IMR-90 (cell line): ENCODE measurements around the gene PAX8. TPM values are rescaled to one million over a fixed set of nuclear protein-coding genes. Genes with fewer than 3 reads are reported as not detected.

Experiments used
- ATAC-seq: fragments of 200-7000 bp; cut with Tn5 transposase; 2 replicates; pipeline ENCODE4 v1.9.1; 2020; ENCODE audit warnings: low read depth, mild to moderate bottlenecking, moderate library complexity
- Bru-seq: library from RNA; stranded (reverse); fragments of 400-500 nt; gene quantifications from one replicate; lab custom pipeline; 2021; lab: Mats Ljungman, UMichigan
- BruChase-seq, 2 experiments: library from RNA; stranded (reverse); fragments of 400-500 nt; gene quantifications; one replicate each; lab custom pipeline; 2021; lab: Mats Ljungman, UMichigan
- BruUV-seq: library from RNA; stranded (reverse); fragments of 400-500 nt; replicated peaks from 2 replicates; lab custom pipeline; 2021; lab: Mats Ljungman, UMichigan
- CTCF ChIA-PET: fragments of 300-600 bp; formaldehyde crosslinking; extraction: SDS; loops from one replicate; lab custom pipeline; 2021; ENCODE audit warnings: antibody characterized with exemption; lab: Yijun Ruan, JAX
- POLR2A ChIA-PET: fragments of 300-600 bp; sonication (Branson Sonifier 250); formaldehyde crosslinking; loops from one replicate; lab custom pipeline; 2022; ENCODE audit warnings: antibody characterized with exemption; ENCODE audit not compliant: unreplicated experiment; lab: Charles Lee
- DNase-seq: peaks from one replicate; pipeline ENCODE4 v3.0.0; 2013
- H2AFZ ChIP-seq: replicated peaks from 2 replicates; pipeline ENCODE3; 2013; ENCODE audit warnings: low read length, mild to moderate bottlenecking; ENCODE audit not compliant: poor library complexity
- H2AK5ac ChIP-seq: 2 replicates; pipeline ENCODE4 v1.6.1; 2013; ENCODE audit warnings: low read depth, low read length, inconsistent platforms
- H2AK9ac ChIP-seq: replicated peaks from 2 replicates; pipeline ENCODE3; 2013; ENCODE audit warnings: mild to moderate bottlenecking, low read depth, low read length, moderate library complexity; ENCODE audit not compliant: poor library complexity
- H2BK120ac ChIP-seq: 2 replicates; pipeline ENCODE4 v1.6.1; 2013; ENCODE audit warnings: low read depth, low read length, inconsistent platforms
- H2BK15ac ChIP-seq: 3 replicates; pipeline ENCODE4 v1.6.1; 2013; ENCODE audit warnings: low read depth, low read length, inconsistent platforms
- H2BK20ac ChIP-seq: 2 replicates; pipeline ENCODE4 v1.6.1; 2013; ENCODE audit warnings: low read depth, mild to moderate bottlenecking, inconsistent platforms, low read length, moderate library complexity
- H2BK5ac ChIP-seq: 2 replicates; pipeline ENCODE4 v1.6.1; 2013; ENCODE audit warnings: mild to moderate bottlenecking, low read depth, low read length, inconsistent platforms; ENCODE audit not compliant: poor library complexity, severe bottlenecking
- H3K14ac ChIP-seq: replicated peaks from 2 replicates; pipeline ENCODE4 v1.6.1; 2013; ENCODE audit warnings: low read depth, low read length, inconsistent platforms
- H3K18ac ChIP-seq: 2 replicates; pipeline ENCODE4 v1.6.1; 2013; ENCODE audit warnings: low read depth, low read length, control low read depth
- H3K23ac ChIP-seq: 2 replicates; pipeline ENCODE4 v1.6.1; 2013; ENCODE audit warnings: low read depth, low read length, inconsistent platforms
- H3K27ac ChIP-seq: 2 replicates; pipeline ENCODE4 v1.5.1; 2013; ENCODE audit warnings: mild to moderate bottlenecking, control low read depth, low read length; ENCODE audit not compliant: insufficient read depth
- H3K27me3 ChIP-seq: 2 replicates; pipeline ENCODE4 v1.6.1; 2013; ENCODE audit warnings: low read length; ENCODE audit not compliant: control insufficient read depth, insufficient read depth
- H3K36me3 ChIP-seq: 2 replicates; pipeline ENCODE4 v1.6.1; 2013; ENCODE audit warnings: low read length, mixed read lengths; ENCODE audit not compliant: control insufficient read depth, insufficient read depth
- H3K4ac ChIP-seq: 2 replicates; pipeline ENCODE4 v1.6.1; 2013; ENCODE audit warnings: low read depth, low read length, inconsistent platforms
- H3K4me1 ChIP-seq: 2 replicates; pipeline ENCODE4 v1.6.1; 2013; ENCODE audit warnings: low read length, mixed read lengths; ENCODE audit not compliant: control insufficient read depth, insufficient read depth
- H3K4me2 ChIP-seq: 2 replicates; pipeline ENCODE4 v1.6.1; 2013; ENCODE audit warnings: low read depth, mild to moderate bottlenecking, control low read depth, low read length, moderate library complexity
- H3K4me3 ChIP-seq: 2 replicates; pipeline ENCODE4 v1.5.1; 2013; ENCODE audit warnings: low read depth, mild to moderate bottlenecking, control low read depth, low read length, moderate library complexity; ENCODE audit not compliant: insufficient read depth
- H3K56ac ChIP-seq: 2 replicates; pipeline ENCODE4 v1.6.1; 2013; ENCODE audit warnings: low read length, inconsistent platforms; ENCODE audit not compliant: insufficient read depth; ENCODE audit errors: extremely low read depth
- H3K79me1 ChIP-seq, 2 experiments: 2 replicates each; pipeline ENCODE4 v1.6.1; 2013; ENCODE audit warnings: low read length in 2 of 2, inconsistent platforms in 1 of 2, low read depth in 1 of 2
- H3K9ac ChIP-seq: 2 replicates; pipeline ENCODE4 v1.6.1; 2013; ENCODE audit warnings: low read depth, low read length, control low read depth
- H3K9me1 ChIP-seq: 2 replicates; pipeline ENCODE4 v1.6.1; 2013; ENCODE audit warnings: low read length, inconsistent platforms; ENCODE audit not compliant: insufficient read depth
- H3K9me3 ChIP-seq: 2 replicates; pipeline ENCODE4 v1.6.1; 2013; ENCODE audit warnings: low read length; ENCODE audit not compliant: control insufficient read depth, insufficient read depth
- H4K20me1 ChIP-seq: 2 replicates; pipeline ENCODE4 v1.6.1; 2013; ENCODE audit warnings: low read length, inconsistent platforms; ENCODE audit not compliant: insufficient read depth
- H4K5ac ChIP-seq: 2 replicates; pipeline ENCODE4 v1.6.1; 2013; ENCODE audit warnings: mild to moderate bottlenecking, low read depth, low read length, control low read depth
- H4K8ac ChIP-seq, 2 experiments: 2 replicates each; pipeline ENCODE4 v1.6.1; 2013; ENCODE audit warnings: low read depth in 2 of 2, low read length in 2 of 2, control low read depth in 1 of 2, inconsistent platforms in 1 of 2
- H4K91ac ChIP-seq: 2 replicates; pipeline ENCODE4 v1.6.1; 2013; ENCODE audit warnings: low read depth, low read length, inconsistent platforms; ENCODE audit not compliant: insufficient read depth
- BHLHE40 ChIP-seq: fragments of 150-350 bp; IDR thresholded peaks from 2 replicates; pipeline ENCODE4 v1.6.1; 2016; ENCODE audit warnings: mild to moderate bottlenecking, low read depth, low read length
- CEBPB ChIP-seq: IDR thresholded peaks from 2 replicates; pipeline ENCODE4 v1.6.1; 2012; ENCODE audit warnings: low read depth, low read length, improper control_type of control experiment
- FOS ChIP-seq: fragments of 150-350 bp; IDR thresholded peaks from 2 replicates; pipeline ENCODE4 v1.6.1; 2016; ENCODE audit warnings: low read depth, low read length
- MAFK ChIP-seq: IDR thresholded peaks from 2 replicates; pipeline ENCODE4 v1.6.1; 2012; ENCODE audit warnings: low read depth, low read length, improper control_type of control experiment
- MXI1 ChIP-seq: IDR thresholded peaks from 2 replicates; pipeline ENCODE4 v1.6.1; 2012; ENCODE audit warnings: low read depth, mild to moderate bottlenecking, low read length, moderate library complexity, borderline replicate concordance
- NFE2L2 ChIP-seq: fragments of 150-350 bp; IDR thresholded peaks from 2 replicates; pipeline ENCODE4 v1.6.1; 2016; ENCODE audit warnings: low read depth, mild to moderate bottlenecking, low read length
- POLR2A ChIP-seq: IDR thresholded peaks from 2 replicates; pipeline ENCODE4 v1.6.1; 2012; ENCODE audit warnings: mild to moderate bottlenecking, low read depth, low read length
- RAD21 ChIP-seq: IDR thresholded peaks from 2 replicates; pipeline ENCODE4 v1.6.1; 2012; ENCODE audit warnings: low read length, improper control_type of control experiment
- RCOR1 ChIP-seq: IDR thresholded peaks from 2 replicates; pipeline ENCODE4 v1.6.1; 2012; ENCODE audit warnings: mild to moderate bottlenecking, low read length, improper control_type of control experiment; ENCODE audit not compliant: insufficient replicate concordance
- RFX5 ChIP-seq: IDR thresholded peaks from 2 replicates; pipeline ENCODE4 v1.8.0; 2012; ENCODE audit warnings: low read depth, mild to moderate bottlenecking, low read length, moderate library complexity
- SMC3 ChIP-seq: fragments of 150-350 bp; IDR thresholded peaks from 2 replicates; pipeline ENCODE4 v1.6.1; 2016; ENCODE audit warnings: low read depth, mild to moderate bottlenecking, antibody characterized with exemption, low read length, moderate library complexity
- WGBS, 2 experiments: methylation state at CpG; one replicate each; pipeline versions ENCODE4 v1.1.5 to v1.1.7; 2013; ENCODE audit warnings: missing lambda C conversion rate in 2 of 2; ENCODE audit not compliant: insufficient read length in 1 of 2; ENCODE audit errors: extremely low coverage in 2 of 2; 5-methylcytosine and 5-hydroxymethylcytosine counted together
- dilution Hi-C: fragments of 300-500 bp; cut with HindIII; formaldehyde crosslinking; loops from one replicate; pipeline ENCODE4 v1.14.3; 2018; ENCODE audit warnings: low sequenced_read_pairs; ENCODE audit not compliant: unreplicated experiment
- in situ Hi-C: fragments of 300-500 bp; cut with MboI; formaldehyde crosslinking; loops from 3 replicates; pipeline ENCODE4 v1.14.3; 2019; ENCODE audit warnings: low sequenced_read_pairs, inconsistent platforms, mixed read lengths
- intact Hi-C: fragments of 100-400 bp; cut with micrococcal nuclease; formaldehyde crosslinking; loops from 2 replicates; pipeline ENCODE4 v1.10.0; 2022
- long read RNA-seq: library from polyadenylated mRNA; unstranded; transcript quantifications from one replicate; pipeline ENCODE4 v2.0.0, GENCODE V29; 2021; ENCODE audit not compliant: unreplicated experiment
- polyA plus RNA-seq, 3 experiments: library from polyadenylated mRNA; depleted of rRNA; stranded (reverse); fragments of >200 nt; gene quantifications; 2 replicates each; pipeline ENCODE4 v1.2.3, GENCODE V29; 2012; ENCODE audit warnings: low replicate concordance in 1 of 3
- total RNA-seq: library from RNA; depleted of rRNA; stranded (reverse); fragments of >200 nt; gene quantifications from 2 replicates; pipeline ENCODE4 v1.2.3, GENCODE V29; 2012; rRNA removed
- TF ChIP-seq, protein P1 (sequence below): fragments of 150-350 bp; IDR thresholded peaks from 2 replicates; pipeline ENCODE4 v1.6.1; 2017; ENCODE audit warnings: mild to moderate bottlenecking, antibody characterized with exemption, low read length, low read depth
- TF ChIP-seq, protein P2 (sequence below): conservative IDR thresholded peaks from 2 replicates; pipeline ENCODE4 v1.5.1; 2012; ENCODE audit warnings: mild to moderate bottlenecking, low read depth, low read length, improper control_type of control experiment

The PAX8 gene
- total RNA-seq (0.18 and 0.28 TPM in 2 replicates), polyA plus RNA-seq (2012; rRNA removed) (1.1 and 1.5 TPM in 2 replicates), Bru-seq, nascent RNA (percentile 20 among the genes with signal in this experiment), BruChase-seq, experiment 1, labeled RNA remaining after a 6-hour chase (percentile 22 among the genes with signal in this experiment), BruChase-seq, experiment 2, labeled RNA remaining after a 2-hour chase (percentile 24 among the genes with signal in this experiment)
- polyA plus RNA-seq (2012; cell fraction: cytosol; rRNA removed): 0.37 and 0.92 TPM in 2 replicates
- polyA plus RNA-seq (2012; cell fraction: nucleus; rRNA removed; ENCODE audit: low replicate concordance): 1.8 and 3.0 TPM in 2 replicates
- long read RNA-seq, partial matches to known transcripts: 1 of 6 reads
- long read RNA-seq, other reads (novel, unspliced or antisense): 5 of 6 reads

DNA sequence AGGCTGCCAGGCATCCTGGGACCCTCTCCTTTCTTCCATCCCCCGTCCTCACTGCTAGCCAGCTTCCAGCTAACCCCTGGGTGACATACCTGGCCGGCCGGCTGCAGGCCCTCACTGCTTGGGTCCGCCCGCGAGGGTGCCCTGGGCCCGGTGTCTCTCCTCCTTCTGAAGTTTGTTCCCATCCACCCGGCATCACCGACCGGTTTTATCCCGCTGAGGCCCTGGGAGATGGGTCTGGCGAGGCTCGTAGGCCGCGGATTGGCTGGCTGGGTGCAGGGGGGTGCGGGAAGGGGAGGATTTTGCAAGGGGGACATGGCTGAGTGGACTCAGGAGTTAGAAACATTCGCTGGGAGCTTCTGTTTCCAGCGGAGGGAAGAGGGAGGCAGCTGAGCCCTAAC, at the start of gene PAX8:
Gene PAX8 (minus strand): TSS at position 180 of the 398 bp plus-strand sequence. CDS start 527 bp downstream, outside the sequence.
- H2AK5ac ChIP-seq: peak within 1 kb of the TSS; percentile 50
- in situ Hi-C loops (no loop called here), dilution Hi-C loops (no loop called here), intact Hi-C loops (no loop called here)
- H4K8ac ChIP-seq: no peak within 1 kb of the TSS
- WGBS, 2 experiments: 61% methylated on average over 7 of the region's 18 CpGs; no CpG with 5 or more reads in 1 of the 2 experiments
- no peaks in the 10 kb centered on the region for H3K9me1 ChIP-seq
- no peak within 1 kb of the TSS for H3K4ac ChIP-seq
- ChIA-PET POLR2A (no interaction called here), CTCF (no interaction called here)
- no peak within 1 kb of the TSS for H3K14ac ChIP-seq
- H3K9me3 ChIP-seq: no peaks in the 10 kb centered on the region; the same call in 1 of the 2 replicates
- ATAC-seq (no peak), DNase-seq (no peak)
- no peak within 1 kb of the TSS for H3K23ac ChIP-seq
- no peaks in the 10 kb centered on the region for H3K79me1 ChIP-seq
- H2BK5ac ChIP-seq: no peak within 1 kb of the TSS
- H4K91ac ChIP-seq: no peak within 1 kb of the TSS
- no peak within 1 kb of the TSS; the same call in 2 of the 3 replicates for H2BK15ac ChIP-seq
- no peak within 1 kb of the TSS for H3K4me3 ChIP-seq
- H3K27ac ChIP-seq: no peak within 1 kb of the TSS
- no peak within 1 kb of the TSS for H2AK9ac ChIP-seq
- TF ChIP-seq FOS (no peak), MXI1 (no peak), POLR2A (no peak), MAFK (no peak), RCOR1 (no peak), SMC3 (no peak), CEBPB (no peak), BHLHE40 (no peak), RFX5 (no peak), RAD21 (no peak), NFE2L2 (no peak)
- TF ChIP-seq, protein P1, sequence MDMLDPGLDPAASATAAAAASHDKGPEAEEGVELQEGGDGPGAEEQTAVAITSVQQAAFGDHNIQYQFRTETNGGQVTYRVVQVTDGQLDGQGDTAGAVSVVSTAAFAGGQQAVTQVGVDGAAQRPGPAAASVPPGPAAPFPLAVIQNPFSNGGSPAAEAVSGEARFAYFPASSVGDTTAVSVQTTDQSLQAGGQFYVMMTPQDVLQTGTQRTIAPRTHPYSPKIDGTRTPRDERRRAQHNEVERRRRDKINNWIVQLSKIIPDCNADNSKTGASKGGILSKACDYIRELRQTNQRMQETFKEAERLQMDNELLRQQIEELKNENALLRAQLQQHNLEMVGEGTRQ: no peak
- TF ChIP-seq, protein P2, sequence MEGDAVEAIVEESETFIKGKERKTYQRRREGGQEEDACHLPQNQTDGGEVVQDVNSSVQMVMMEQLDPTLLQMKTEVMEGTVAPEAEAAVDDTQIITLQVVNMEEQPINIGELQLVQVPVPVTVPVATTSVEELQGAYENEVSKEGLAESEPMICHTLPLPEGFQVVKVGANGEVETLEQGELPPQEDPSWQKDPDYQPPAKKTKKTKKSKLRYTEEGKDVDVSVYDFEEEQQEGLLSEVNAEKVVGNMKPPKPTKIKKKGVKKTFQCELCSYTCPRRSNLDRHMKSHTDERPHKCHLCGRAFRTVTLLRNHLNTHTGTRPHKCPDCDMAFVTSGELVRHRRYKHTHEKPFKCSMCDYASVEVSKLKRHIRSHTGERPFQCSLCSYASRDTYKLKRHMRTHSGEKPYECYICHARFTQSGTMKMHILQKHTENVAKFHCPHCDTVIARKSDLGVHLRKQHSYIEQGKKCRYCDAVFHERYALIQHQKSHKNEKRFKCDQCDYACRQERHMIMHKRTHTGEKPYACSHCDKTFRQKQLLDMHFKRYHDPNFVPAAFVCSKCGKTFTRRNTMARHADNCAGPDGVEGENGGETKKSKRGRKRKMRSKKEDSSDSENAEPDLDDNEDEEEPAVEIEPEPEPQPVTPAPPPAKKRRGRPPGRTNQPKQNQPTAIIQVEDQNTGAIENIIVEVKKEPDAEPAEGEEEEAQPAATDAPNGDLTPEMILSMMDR: no peak
- H3K9ac ChIP-seq: no peak within 1 kb of the TSS
- H2AFZ ChIP-seq: peak within 1 kb of the TSS; percentile 53
- H3K4me1 ChIP-seq: peaks cover 12% of the 10 kb centered on the region
- peaks cover 51% of the 10 kb centered on the region for H3K27me3 ChIP-seq
- H3K56ac ChIP-seq: no peak within 1 kb of the TSS
- H4K5ac ChIP-seq: no peak within 1 kb of the TSS
- H2BK120ac ChIP-seq: peak within 1 kb of the TSS; percentile 18; the same call in 1 of the 2 replicates
- H2BK20ac ChIP-seq: no peak within 1 kb of the TSS
- BruUV-seq: no TSS peak
- no peaks in the 10 kb centered on the region for H4K20me1 ChIP-seq
- no peak within 1 kb of the TSS for H3K18ac ChIP-seq
- H3K4me2 ChIP-seq: no peak within 1 kb of the TSS
- no peaks in the 10 kb centered on the region for H3K36me3 ChIP-seq
